A549 (cell line): ENCODE measurements around the gene ODAD2. TPM values are rescaled to one million over a fixed set of nuclear protein-coding genes. Genes with fewer than 3 reads are reported as not detected.

Source experiments
- ATAC-seq, 2 experiments: fragments of 200-7000 bp in 1 of 2; fragments of >200 bp in 1 of 2; cut with Nextera tagmentation in 1 of 2; cut with Tn5 transposase in 1 of 2; 3 replicates each; pipeline versions ENCODE4 v1.8.0 to v1.9.1; 2018 to 2020; ENCODE audit warnings: mild to moderate bottlenecking in 1 of 2, moderate library complexity in 1 of 2
- CTCF ChIA-PET: fragments of 300-600 bp; sonication (Branson Sonifier 250); formaldehyde crosslinking; extraction: SDS; loops from one replicate; lab custom pipeline; 2021; ENCODE audit warnings: antibody characterized with exemption, inconsistent platforms; lab: Yijun Ruan, JAX
- POLR2A ChIA-PET: fragments of 350-600 bp; formaldehyde crosslinking; extraction: SDS; loops from one replicate; lab custom pipeline; 2021; ENCODE audit warnings: antibody characterized with exemption, inconsistent platforms; lab: Yijun Ruan, JAX
- DNase-seq, 2 experiments: peaks; one replicate each; pipeline versions ENCODE4 v3.0.0 to v3.0.0-alpha.2; 2011 to 2016; ENCODE audit warnings: low read depth in 1 of 2, low spot score in 1 of 2
- FAIRE-seq: peaks from 2 replicates; lab custom pipeline; 2011; peaks lifted over from hg19 to GRCh38; lab: Jason Lieb, UNC
- H3K27ac ChIP-seq, 2 experiments: fragments of >200 bp; sonication (Bioruptor Twin); formaldehyde crosslinking; 3 replicates each; pipeline ENCODE4 v1.5.1; 2016 to 2017
- H3K4me1 ChIP-seq: fragments of >200 bp; sonication (Bioruptor Twin); formaldehyde crosslinking; 3 replicates; pipeline ENCODE4 v1.6.1; 2016
- H3K4me2 ChIP-seq: fragments of >200 bp; sonication (Bioruptor Twin); formaldehyde crosslinking; 3 replicates; pipeline ENCODE4 v1.6.1; 2016
- H3K4me3 ChIP-seq: fragments of >200 bp; sonication (Bioruptor Twin); formaldehyde crosslinking; 3 replicates; pipeline ENCODE4 v1.5.1; 2016
- H3K9me3 ChIP-seq: fragments of >200 bp; sonication (Bioruptor Twin); formaldehyde crosslinking; 3 replicates; pipeline ENCODE4 v1.6.1; 2016
- BHLHE40 ChIP-seq: IDR thresholded peaks from 2 replicates; pipeline ENCODE4 v1.6.1; 2012; ENCODE audit warnings: low read depth, low read length, inconsistent platforms
- EHF ChIP-seq: fragments of 250-450 bp; sonication (Bioruptor Pico); IDR thresholded peaks from 2 replicates; pipeline ENCODE4 v1.5.0; 2020; ENCODE audit warnings: mild to moderate bottlenecking
- FOSL2 ChIP-seq, 2 experiments: fragments of 450-650 bp in 1 of 2; fragments of >200 bp in 1 of 2; sonication (Bioruptor Twin) in 1 of 2; formaldehyde crosslinking; IDR thresholded peaks; 2 replicates each; pipeline versions ENCODE4 v1.5.0 to v1.6.1; 2016 to 2020; ENCODE audit warnings: mild to moderate bottlenecking in 1 of 2, moderate library complexity in 1 of 2
- HEYL ChIP-seq: fragments of 250-450 bp; sonication (Bioruptor Pico); IDR thresholded peaks from 2 replicates; pipeline ENCODE4 v1.8.0; 2021; ENCODE audit warnings: mild to moderate bottlenecking, moderate library complexity
- HOXB13 ChIP-seq: fragments of 250-450 bp; sonication (Bioruptor Pico); IDR thresholded peaks from 2 replicates; pipeline ENCODE4 v1.5.0; 2020; ENCODE audit warnings: low read depth, mild to moderate bottlenecking, moderate library complexity
- KDM1A ChIP-seq: fragments of 200-600 bp; sonication (generic); IDR thresholded peaks from 2 replicates; pipeline ENCODE4 v1.6.1; 2016; ENCODE audit warnings: low read depth, mild to moderate bottlenecking
- KDM5A ChIP-seq: fragments of 200-600 bp; sonication (generic); IDR thresholded peaks from 2 replicates; pipeline ENCODE4 v1.6.1; 2016; ENCODE audit warnings: antibody characterized with exemption, mild to moderate bottlenecking
- MAZ ChIP-seq: fragments of 150-350 bp; IDR thresholded peaks from 2 replicates; pipeline ENCODE4 v1.6.1; 2014; ENCODE audit warnings: antibody characterized with exemption, low read depth, low read length, borderline replicate concordance
- NR3C1 ChIP-seq: fragments of >200 bp; sonication (Bioruptor Twin); formaldehyde crosslinking; IDR thresholded peaks from 3 replicates; pipeline ENCODE4 v1.6.1; 2017
- POLR2A ChIP-seq: IDR thresholded peaks from 2 replicates; pipeline ENCODE4 v1.6.1; 2012; ENCODE audit warnings: mild to moderate bottlenecking, low read length
- POLR2AphosphoS2 ChIP-seq: conservative IDR thresholded peaks from 2 replicates; pipeline ENCODE4 v1.6.1; 2012; ENCODE audit warnings: low read length, improper control_type of control experiment, inconsistent platforms
- RFX5 ChIP-seq: fragments of 450-650 bp; IDR thresholded peaks from 2 replicates; pipeline ENCODE4 v1.7.1; 2014; ENCODE audit warnings: antibody characterized with exemption, mild to moderate bottlenecking, moderate library complexity
- RNF2 ChIP-seq: fragments of 200-600 bp; sonication (generic); IDR thresholded peaks from 2 replicates; pipeline ENCODE4 v1.6.1; 2016; ENCODE audit warnings: low read depth, mild to moderate bottlenecking, antibody characterized with exemption, moderate library complexity, borderline replicate concordance
- ZC3H11A ChIP-seq: fragments of 450-650 bp; IDR thresholded peaks from 2 replicates; pipeline ENCODE4 v1.6.1; 2014; ENCODE audit warnings: antibody characterized with exemption, mild to moderate bottlenecking
- ZSCAN20 ChIP-seq: fragments of 250-450 bp; sonication (Bioruptor Pico); IDR thresholded peaks from 2 replicates; pipeline ENCODE4 v1.8.0; 2022; ENCODE audit warnings: mild to moderate bottlenecking, moderate library complexity
- WGBS: methylation state at CpG from one replicate; pipeline ENCODE4 v1.1.6; 2017; ENCODE audit errors: missing lambda C conversion rate; 5-methylcytosine and 5-hydroxymethylcytosine counted together
- polyA plus RNA-seq, 4 experiments: library from polyadenylated mRNA; depleted of rRNA in 3 of 4; stranded (reverse); fragments of >200 nt; fragmentation: RNase III in 1 of 4; extraction: RNeasy Plus Mini Kit Qiagen cat#74134 plus additional on column Dnase treatment in 1 of 4; gene quantifications; 2 replicates in 3 of 4; 3 replicates in 1 of 4; pipeline ENCODE4 v1.2.3, GENCODE V29; 2011 to 2017
- TF ChIP-seq, protein P1 (sequence below): fragments of >200 bp; sonication (Bioruptor Twin); formaldehyde crosslinking; IDR thresholded peaks from 3 replicates; pipeline ENCODE4 v1.5.1; 2016
- TF ChIP-seq, protein P2 (sequence below): IDR thresholded peaks from 2 replicates; pipeline ENCODE4 v1.6.1; 2012
- TF ChIP-seq, protein P3 (sequence below): fragments of 200-600 bp; sonication (generic); IDR thresholded peaks from 2 replicates; pipeline ENCODE4 v1.6.1; 2016; ENCODE audit warnings: antibody characterized with exemption, mild to moderate bottlenecking, moderate library complexity

ODAD2 gene
- polyA plus RNA-seq, 2 of the 4 experiments (the other 2 are of a cell fraction) = not detected

DNA sequence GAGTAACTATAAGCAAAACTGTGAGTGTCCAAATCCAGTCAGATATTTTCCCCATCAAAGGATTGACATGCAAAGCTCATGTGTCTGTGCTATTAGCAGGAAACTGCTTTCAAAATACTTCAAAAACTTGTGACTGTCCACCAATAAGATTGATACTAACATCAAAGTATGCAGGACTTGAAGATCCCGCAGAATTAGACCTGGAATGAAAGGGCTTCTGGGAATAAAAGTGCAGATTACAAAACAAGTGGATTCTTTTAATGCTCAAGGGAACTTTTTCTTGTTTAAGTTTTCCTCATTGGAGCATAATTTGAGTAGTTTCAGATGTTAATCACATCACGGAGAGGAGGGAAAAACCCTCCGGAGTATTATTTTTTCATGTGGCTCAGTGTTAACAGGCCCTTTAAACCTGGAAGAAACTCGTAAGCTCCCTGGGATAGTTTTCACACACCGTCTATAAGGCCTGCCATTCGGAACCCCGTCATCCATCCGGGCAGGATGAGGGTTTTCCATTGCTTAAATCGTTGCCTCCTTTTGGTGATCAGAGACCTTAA, 219.3 kb downstream of the ODAD2 start:
- ATAC-seq (no peak), FAIRE-seq (no peak)
- H3K4me3 ChIP-seq = no peak overlapping the region
- no peak overlapping the region for H3K4me2 ChIP-seq
- no peak overlapping the region for H3K27ac ChIP-seq
- WGBS = 16% methylated on average over 9 of the region's 9 CpGs
- TF ChIP-seq ZSCAN20 (CRISPR knock-in tag) (no peak), NR3C1 (no peak), EHF (CRISPR knock-in tag) (no peak), FOSL2 (IDR thresholded peaks at IDR 0.05) (no peak), FOSL2 (CRISPR knock-in tag; IDR thresholded peaks at IDR 0.05) (no peak), HEYL (CRISPR knock-in tag) (no peak), POLR2AphosphoS2 (no peak), KDM1A (no peak)
- TF ChIP-seq, protein P1, sequence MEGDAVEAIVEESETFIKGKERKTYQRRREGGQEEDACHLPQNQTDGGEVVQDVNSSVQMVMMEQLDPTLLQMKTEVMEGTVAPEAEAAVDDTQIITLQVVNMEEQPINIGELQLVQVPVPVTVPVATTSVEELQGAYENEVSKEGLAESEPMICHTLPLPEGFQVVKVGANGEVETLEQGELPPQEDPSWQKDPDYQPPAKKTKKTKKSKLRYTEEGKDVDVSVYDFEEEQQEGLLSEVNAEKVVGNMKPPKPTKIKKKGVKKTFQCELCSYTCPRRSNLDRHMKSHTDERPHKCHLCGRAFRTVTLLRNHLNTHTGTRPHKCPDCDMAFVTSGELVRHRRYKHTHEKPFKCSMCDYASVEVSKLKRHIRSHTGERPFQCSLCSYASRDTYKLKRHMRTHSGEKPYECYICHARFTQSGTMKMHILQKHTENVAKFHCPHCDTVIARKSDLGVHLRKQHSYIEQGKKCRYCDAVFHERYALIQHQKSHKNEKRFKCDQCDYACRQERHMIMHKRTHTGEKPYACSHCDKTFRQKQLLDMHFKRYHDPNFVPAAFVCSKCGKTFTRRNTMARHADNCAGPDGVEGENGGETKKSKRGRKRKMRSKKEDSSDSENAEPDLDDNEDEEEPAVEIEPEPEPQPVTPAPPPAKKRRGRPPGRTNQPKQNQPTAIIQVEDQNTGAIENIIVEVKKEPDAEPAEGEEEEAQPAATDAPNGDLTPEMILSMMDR = no peak
- TF ChIP-seq, protein P2, sequence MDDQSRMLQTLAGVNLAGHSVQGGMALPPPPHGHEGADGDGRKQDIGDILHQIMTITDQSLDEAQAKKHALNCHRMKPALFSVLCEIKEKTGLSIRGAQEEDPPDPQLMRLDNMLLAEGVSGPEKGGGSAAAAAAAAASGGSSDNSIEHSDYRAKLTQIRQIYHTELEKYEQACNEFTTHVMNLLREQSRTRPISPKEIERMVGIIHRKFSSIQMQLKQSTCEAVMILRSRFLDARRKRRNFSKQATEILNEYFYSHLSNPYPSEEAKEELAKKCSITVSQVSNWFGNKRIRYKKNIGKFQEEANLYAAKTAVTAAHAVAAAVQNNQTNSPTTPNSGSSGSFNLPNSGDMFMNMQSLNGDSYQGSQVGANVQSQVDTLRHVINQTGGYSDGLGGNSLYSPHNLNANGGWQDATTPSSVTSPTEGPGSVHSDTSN = no peak
- TF ChIP-seq, all 56 proteins: peak for 0
- Histone ChIP-seq H3K4me1 (no peaks in the 10 kb centered on the region), H3K9me3 (no peaks in the 10 kb centered on the region)
- DNase-seq = no peak
- CTCF ChIA-PET = no interaction called here
- POLR2A ChIA-PET = no interaction called here

DNA sequence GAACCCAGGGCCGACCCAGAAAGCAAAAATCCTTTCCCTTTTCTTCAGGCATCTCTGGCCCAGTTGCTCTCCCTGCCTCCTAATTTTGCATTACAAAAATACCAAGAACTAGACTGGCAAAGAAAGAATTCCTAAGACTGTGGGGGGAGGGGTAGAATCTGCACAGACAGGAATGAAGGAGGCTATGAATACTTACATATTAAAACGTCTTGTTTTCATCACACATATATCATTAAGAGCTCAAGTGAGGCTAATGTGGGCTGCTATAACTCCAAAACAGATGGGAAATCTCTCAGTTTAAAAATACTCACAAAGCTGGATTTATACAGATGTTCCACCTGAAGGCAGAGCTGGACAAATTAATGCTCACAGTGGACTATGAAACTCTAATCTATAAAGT, 224.0 kb downstream of the ODAD2 start:
- FAIRE-seq (no peak), ATAC-seq (no peak), DNase-seq (no peak)
- Histone ChIP-seq H3K4me2 (no peak overlapping the region), H3K4me3 (no peak overlapping the region), H3K4me1 (no peaks in the 10 kb centered on the region), H3K27ac (no peak overlapping the region), H3K9me3 (no peaks in the 10 kb centered on the region)
- CTCF ChIA-PET = no interaction called here
- TF ChIP-seq HOXB13 = no peak
- no peak for TF ChIP-seq KDM5A
- TF ChIP-seq FOSL2 (IDR thresholded peaks at IDR 0.05) = no peak
- no peak for TF ChIP-seq FOSL2 (CRISPR knock-in tag; IDR thresholded peaks at IDR 0.05)
- TF ChIP-seq POLR2A = no peak
- no peak for TF ChIP-seq BHLHE40
- TF ChIP-seq POLR2AphosphoS2 = no peak
- no peak for TF ChIP-seq MAZ
- no peak for TF ChIP-seq RNF2
- TF ChIP-seq ZC3H11A = no peak
- POLR2A ChIA-PET = no interaction called here
- WGBS = 4% methylated on average over 2 of the region's 2 CpGs

DNA sequence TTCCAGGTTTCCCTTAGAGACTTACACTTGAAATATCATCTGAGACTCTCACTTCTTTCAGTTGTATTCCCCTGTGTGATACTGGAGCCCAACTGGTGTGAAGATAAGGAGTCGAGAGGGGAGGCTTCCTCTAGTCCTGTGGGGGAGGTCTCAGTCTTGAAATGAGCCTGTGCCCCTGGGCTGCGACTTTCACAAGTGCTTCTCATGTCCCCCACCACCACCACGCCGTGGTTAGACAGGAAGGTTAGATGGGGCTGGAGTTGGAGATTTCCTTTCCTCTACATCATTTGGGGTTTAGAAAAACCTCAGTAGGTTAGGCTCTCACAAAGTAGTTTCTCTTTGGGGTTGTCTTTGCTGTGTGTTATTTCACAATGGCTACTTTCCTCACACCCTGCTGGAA, 227.6 kb downstream of the ODAD2 start:
- H3K4me2 ChIP-seq = no peak overlapping the region
- TF ChIP-seq, protein P3, sequence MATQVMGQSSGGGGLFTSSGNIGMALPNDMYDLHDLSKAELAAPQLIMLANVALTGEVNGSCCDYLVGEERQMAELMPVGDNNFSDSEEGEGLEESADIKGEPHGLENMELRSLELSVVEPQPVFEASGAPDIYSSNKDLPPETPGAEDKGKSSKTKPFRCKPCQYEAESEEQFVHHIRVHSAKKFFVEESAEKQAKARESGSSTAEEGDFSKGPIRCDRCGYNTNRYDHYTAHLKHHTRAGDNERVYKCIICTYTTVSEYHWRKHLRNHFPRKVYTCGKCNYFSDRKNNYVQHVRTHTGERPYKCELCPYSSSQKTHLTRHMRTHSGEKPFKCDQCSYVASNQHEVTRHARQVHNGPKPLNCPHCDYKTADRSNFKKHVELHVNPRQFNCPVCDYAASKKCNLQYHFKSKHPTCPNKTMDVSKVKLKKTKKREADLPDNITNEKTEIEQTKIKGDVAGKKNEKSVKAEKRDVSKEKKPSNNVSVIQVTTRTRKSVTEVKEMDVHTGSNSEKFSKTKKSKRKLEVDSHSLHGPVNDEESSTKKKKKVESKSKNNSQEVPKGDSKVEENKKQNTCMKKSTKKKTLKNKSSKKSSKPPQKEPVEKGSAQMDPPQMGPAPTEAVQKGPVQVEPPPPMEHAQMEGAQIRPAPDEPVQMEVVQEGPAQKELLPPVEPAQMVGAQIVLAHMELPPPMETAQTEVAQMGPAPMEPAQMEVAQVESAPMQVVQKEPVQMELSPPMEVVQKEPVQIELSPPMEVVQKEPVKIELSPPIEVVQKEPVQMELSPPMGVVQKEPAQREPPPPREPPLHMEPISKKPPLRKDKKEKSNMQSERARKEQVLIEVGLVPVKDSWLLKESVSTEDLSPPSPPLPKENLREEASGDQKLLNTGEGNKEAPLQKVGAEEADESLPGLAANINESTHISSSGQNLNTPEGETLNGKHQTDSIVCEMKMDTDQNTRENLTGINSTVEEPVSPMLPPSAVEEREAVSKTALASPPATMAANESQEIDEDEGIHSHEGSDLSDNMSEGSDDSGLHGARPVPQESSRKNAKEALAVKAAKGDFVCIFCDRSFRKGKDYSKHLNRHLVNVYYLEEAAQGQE = no peak
- no peak for TF ChIP-seq RFX5
- TF ChIP-seq KDM5A = no peak
- TF ChIP-seq, all 56 proteins: peak for 0
- DNase-seq = no peak
- H3K27ac ChIP-seq = no peak overlapping the region
- no peaks in the 10 kb centered on the region for H3K9me3 ChIP-seq
- WGBS = 4% methylated on average over 3 of the region's 4 CpGs
- ATAC-seq = no peak
- no peak overlapping the region for H3K4me3 ChIP-seq
- FAIRE-seq = no peak
- ChIA-PET POLR2A (no interaction called here), CTCF (interaction anchor here (0.6 kb wide), 1 partner anchor 214 kb away, joined by 5 read pairs; no protein-coding TSS in a partner anchor)
- no peaks in the 10 kb centered on the region for H3K4me1 ChIP-seq
